H1 (cell line): Measurements from ENCODE around the gene GSKIP. TPM values are rescaled to one million over a fixed set of nuclear protein-coding genes. Genes with fewer than 3 reads are reported as not detected.

ENCODE experiments used
- CTCF ChIA-PET: fragments of 300-600 bp; sonication (Branson Sonifier 250); formaldehyde crosslinking; loops from one replicate; lab custom pipeline; 2021; ENCODE audit not compliant: partially characterized antibody; lab: Charles Lee
- POLR2A ChIA-PET: fragments of 300-600 bp; sonication (Branson Sonifier 250); formaldehyde crosslinking; loops from one replicate; lab custom pipeline; 2021; ENCODE audit warnings: inconsistent platforms; ENCODE audit not compliant: partially characterized antibody; lab: Charles Lee
- DNase-seq, 2 experiments: peaks; one replicate each; pipeline versions ENCODE4 v3.0.0 to v3.0.0-alpha.2; 2010 to 2022; ENCODE audit warnings: low spot score in 2 of 2, low read depth in 1 of 2, mixed read lengths in 1 of 2
- FAIRE-seq: peaks from 2 replicates; lab custom pipeline; 2011; peaks lifted over from hg19 to GRCh38; lab: Jason Lieb, UNC
- H2AFZ ChIP-seq: 2 replicates; pipeline ENCODE4 v1.8.1; 2012; ENCODE audit warnings: low read length, inconsistent platforms
- H2AK5ac ChIP-seq: 2 replicates; pipeline ENCODE4 v1.6.1; 2013; ENCODE audit warnings: low read depth, low read length
- H2BK120ac ChIP-seq: replicated peaks from 2 replicates; pipeline ENCODE3; 2013; ENCODE audit warnings: low read depth, low read length, inconsistent platforms
- H2BK12ac ChIP-seq: 2 replicates; pipeline ENCODE4 v1.6.1; 2013; ENCODE audit warnings: low read depth, low read length
- H2BK15ac ChIP-seq: 2 replicates; pipeline ENCODE4 v1.6.1; 2013; ENCODE audit warnings: low read length
- H2BK20ac ChIP-seq: 2 replicates; pipeline ENCODE4 v1.6.1; 2013; ENCODE audit warnings: low read length
- H2BK5ac ChIP-seq: 2 replicates; pipeline ENCODE4 v1.6.1; 2013; ENCODE audit warnings: low read depth, low read length
- H3K14ac ChIP-seq: 2 replicates; pipeline ENCODE4 v1.6.1; 2013; ENCODE audit warnings: inconsistent platforms; ENCODE audit not compliant: insufficient read length
- H3K18ac ChIP-seq: 2 replicates; pipeline ENCODE4 v1.6.1; 2013; ENCODE audit warnings: low read length; ENCODE audit errors: extremely low read depth
- H3K23ac ChIP-seq: 2 replicates; pipeline ENCODE4 v1.6.1; 2013; ENCODE audit warnings: inconsistent platforms; ENCODE audit not compliant: insufficient read length
- H3K23me2 ChIP-seq: 2 replicates; pipeline ENCODE4 v1.6.1; 2013; ENCODE audit warnings: low read depth, low read length
- H3K27ac ChIP-seq: 2 replicates; pipeline ENCODE4 v1.6.1; 2011; ENCODE audit warnings: low read depth, low read length, inconsistent platforms
- H3K27me3 ChIP-seq, 4 experiments: replicated peaks in 1 of 4; 1 replicate in 1 of 4; 2 replicates in 3 of 4; pipeline versions ENCODE4 v1.6.1 to v1.8.1; 2011 to 2013; ENCODE audit warnings: low read length in 3 of 4, mild to moderate bottlenecking in 3 of 4, inconsistent platforms in 2 of 4, mixed read lengths in 2 of 4, moderate library complexity in 1 of 4; ENCODE audit not compliant: control insufficient read depth in 3 of 4, insufficient read depth in 3 of 4; ENCODE audit errors: extremely low read depth in 1 of 4
- H3K36me3 ChIP-seq, 4 experiments: 2 replicates each; pipeline versions ENCODE4 v1.6.1 to v1.8.1; 2011 to 2013; ENCODE audit warnings: mild to moderate bottlenecking in 4 of 4, low read length in 3 of 4, moderate library complexity in 2 of 4, control low read depth in 1 of 4, inconsistent platforms in 1 of 4; ENCODE audit not compliant: insufficient read depth in 4 of 4, control insufficient read depth in 2 of 4
- H3K4ac ChIP-seq: replicated peaks from 2 replicates; pipeline ENCODE3; 2013; ENCODE audit warnings: low read length, low read depth, mixed read lengths, inconsistent platforms; ENCODE audit not compliant: insufficient read length
- H3K4me1 ChIP-seq, 4 experiments: replicated peaks in 1 of 4; 1 replicate in 1 of 4; 2 replicates in 3 of 4; pipeline versions ENCODE4 v1.6.1 to v1.8.1; 2011 to 2013; ENCODE audit warnings: low read length in 3 of 4, inconsistent platforms in 2 of 4, mixed read lengths in 1 of 4; ENCODE audit not compliant: insufficient read depth in 4 of 4, control insufficient read depth in 3 of 4
- H3K4me2 ChIP-seq, 2 experiments: 2 replicates each; pipeline versions ENCODE4 v1.6.1 to v1.8.1; 2011 to 2013; ENCODE audit warnings: low read depth in 2 of 2, low read length in 2 of 2, control low read depth in 1 of 2, inconsistent platforms in 1 of 2, mild to moderate bottlenecking in 1 of 2; ENCODE audit not compliant: insufficient read depth in 1 of 2
- H3K4me3 ChIP-seq, 4 experiments: fragments of 200-600, 300-600 bp in 1 of 4; sonication (generic), shearing (Covaris generic), sonication (Bioruptor Twin) in 1 of 4; 2 replicates each; pipeline versions ENCODE4 v1.5.1 to v1.8.1; 2011 to 2016; ENCODE audit warnings: low read length in 4 of 4, low read depth in 3 of 4, control low read depth in 2 of 4, inconsistent platforms in 2 of 4, mild to moderate bottlenecking in 2 of 4, mixed read lengths in 1 of 4, moderate library complexity in 1 of 4; ENCODE audit not compliant: insufficient read depth in 2 of 4; ENCODE audit errors: extremely low read depth in 1 of 4
- H3K56ac ChIP-seq: replicated peaks from 2 replicates; pipeline ENCODE3; 2013; ENCODE audit warnings: low read depth, mild to moderate bottlenecking, mixed read lengths, low read length, inconsistent platforms; ENCODE audit not compliant: insufficient read length
- H3K79me1 ChIP-seq: 2 replicates; pipeline ENCODE4 v1.6.1; 2013; ENCODE audit warnings: low read depth, low read length, control low read depth
- H3K79me2 ChIP-seq, 2 experiments: 2 replicates each; pipeline versions ENCODE4 v1.6.1 to v1.8.1; 2012 to 2013; ENCODE audit warnings: low read length in 2 of 2, mild to moderate bottlenecking in 2 of 2, inconsistent platforms in 1 of 2; ENCODE audit not compliant: insufficient read depth in 2 of 2, control insufficient read depth in 1 of 2
- H3K9ac ChIP-seq, 4 experiments: replicated peaks in 1 of 4; 1 replicate in 1 of 4; 2 replicates in 3 of 4; pipeline versions ENCODE4 v1.6.1 to v1.8.1; 2011 to 2013; ENCODE audit warnings: low read depth in 3 of 4, low read length in 3 of 4, control low read depth in 2 of 4, mild to moderate bottlenecking in 2 of 4, moderate library complexity in 2 of 4, inconsistent platforms in 1 of 4; ENCODE audit errors: extremely low read depth in 1 of 4
- H3K9me3 ChIP-seq, 2 experiments: 2 replicates each; pipeline versions ENCODE4 v1.6.1 to v1.8.1; 2012 to 2013; ENCODE audit warnings: mild to moderate bottlenecking in 2 of 2, moderate library complexity in 2 of 2, control low read depth in 1 of 2, inconsistent platforms in 1 of 2, low read depth in 1 of 2, low read length in 1 of 2, mixed read lengths in 1 of 2; ENCODE audit not compliant: insufficient read depth in 2 of 2
- H4K20me1 ChIP-seq, 2 experiments: replicated peaks in 1 of 2; 2 replicates each; pipeline versions ENCODE3 to v1.8.1; 2011 to 2013; ENCODE audit warnings: inconsistent platforms in 2 of 2, low read length in 2 of 2, mild to moderate bottlenecking in 1 of 2; ENCODE audit not compliant: insufficient read depth in 2 of 2, control insufficient read depth in 1 of 2
- H4K5ac ChIP-seq: 2 replicates; pipeline ENCODE4 v1.6.1; 2013; ENCODE audit warnings: low read length, low read depth, mixed read lengths, inconsistent platforms; ENCODE audit not compliant: insufficient read length
- H4K8ac ChIP-seq: 2 replicates; pipeline ENCODE4 v1.8.0; 2013; ENCODE audit warnings: mild to moderate bottlenecking, moderate library complexity, low read length, inconsistent platforms; ENCODE audit not compliant: insufficient read depth; ENCODE audit errors: extremely low read depth
- H4K91ac ChIP-seq: replicated peaks from 2 replicates; pipeline ENCODE3; 2013; ENCODE audit warnings: low read length, mixed read lengths, inconsistent platforms; ENCODE audit not compliant: insufficient read length
- EP300 ChIP-seq, 2 experiments: IDR thresholded peaks; 1 replicate in 1 of 2; 2 replicates in 1 of 2; pipeline ENCODE4 v1.6.1; 2011 to 2012; ENCODE audit warnings: low read depth in 2 of 2, low read length in 2 of 2, mild to moderate bottlenecking in 2 of 2, borderline replicate concordance in 1 of 2, inconsistent platforms in 1 of 2, moderate library complexity in 1 of 2
- NANOG ChIP-seq: IDR thresholded peaks from 2 replicates; pipeline ENCODE4 v1.6.1; 2011; ENCODE audit warnings: low read length, low read depth, mild to moderate bottlenecking, inconsistent platforms; ENCODE audit not compliant: insufficient read depth, poor library complexity, severe bottlenecking
- NRF1 ChIP-seq: IDR thresholded peaks from 2 replicates; pipeline ENCODE4 v1.6.1; 2011; ENCODE audit warnings: mild to moderate bottlenecking, low read depth, low read length, improper control_type of control experiment
- POU5F1 ChIP-seq: IDR thresholded peaks from 2 replicates; pipeline ENCODE4 v1.6.1; 2011; ENCODE audit warnings: low read depth, mild to moderate bottlenecking, low read length, moderate library complexity
- SAP30 ChIP-seq: fragments of 300-600 bp; sonication (generic); IDR thresholded peaks from 2 replicates; pipeline ENCODE4 v1.7.1; 2012; ENCODE audit warnings: low read length, moderate library complexity, mild to moderate bottlenecking, inconsistent platforms; ENCODE audit not compliant: insufficient read depth, insufficient replicate concordance
- SIN3A ChIP-seq, 2 experiments: IDR thresholded peaks in 1 of 2; conservative IDR thresholded peaks in 1 of 2; 2 replicates each; pipeline ENCODE4 v1.6.1; 2011 to 2012; ENCODE audit warnings: low read length in 2 of 2, improper control_type of control experiment in 1 of 2, low read depth in 1 of 2, mild to moderate bottlenecking in 1 of 2
- SRF ChIP-seq: IDR thresholded peaks from 2 replicates; pipeline ENCODE4 v1.6.1; 2011; ENCODE audit warnings: mild to moderate bottlenecking, low read depth, low read length, moderate library complexity
- WGBS, 2 experiments: shearing (Covaris generic) in 1 of 2; methylation state at CpG; one replicate each; pipeline versions ENCODE4 v1.1.6 to v1.1.7; 2013 to 2015; ENCODE audit warnings: low lambda C conversion rate in 2 of 2, mixed read lengths in 2 of 2, inconsistent platforms in 1 of 2, low coverage in 1 of 2, missing lambda C conversion rate in 1 of 2; ENCODE audit not compliant: insufficient replicate concordance in 2 of 2, insufficient coverage in 1 of 2, insufficient read length in 1 of 2; ENCODE audit errors: extremely low coverage in 1 of 2, missing lambda C conversion rate in 1 of 2; 5-methylcytosine and 5-hydroxymethylcytosine counted together
- polyA plus RNA-seq, 7 experiments: library from polyadenylated mRNA; depleted of rRNA in 3 of 7; stranded (reverse) in 5 of 7; unstranded in 2 of 7; fragments of >200 nt in 5 of 7; fragments of 200-250 nt in 2 of 7; gene quantifications; 1 replicate in 5 of 7; 2 replicates in 1 of 7; 4 replicates in 1 of 7; pipeline versions ENCODE4 v1.2.1 to v1.2.3, GENCODE V29; 2011 to 2013; ENCODE audit warnings: missing spikeins in 2 of 7, mixed read lengths in 2 of 7
- total RNA-seq: library from RNA; stranded (reverse); fragmentation: NEBNext Ultra II Directional; extraction: Animal tissue kit (Norgen Biotek cat#: 25700); gene quantifications from 2 replicates; pipeline ENCODE4 v1.2.1, GENCODE V29; 2021
- TF ChIP-seq, protein P1 (sequence below): IDR thresholded peaks from 2 replicates; pipeline ENCODE4 v1.6.1; 2012; ENCODE audit warnings: low read length, inconsistent platforms

The GSKIP gene
- total and polyA plus RNA-seq, 2 of the 8 experiments (the other 6 are each of a cell fraction or from before 2014, with no cell fraction given), result 20.3 to 37.1 TPM

DNA sequence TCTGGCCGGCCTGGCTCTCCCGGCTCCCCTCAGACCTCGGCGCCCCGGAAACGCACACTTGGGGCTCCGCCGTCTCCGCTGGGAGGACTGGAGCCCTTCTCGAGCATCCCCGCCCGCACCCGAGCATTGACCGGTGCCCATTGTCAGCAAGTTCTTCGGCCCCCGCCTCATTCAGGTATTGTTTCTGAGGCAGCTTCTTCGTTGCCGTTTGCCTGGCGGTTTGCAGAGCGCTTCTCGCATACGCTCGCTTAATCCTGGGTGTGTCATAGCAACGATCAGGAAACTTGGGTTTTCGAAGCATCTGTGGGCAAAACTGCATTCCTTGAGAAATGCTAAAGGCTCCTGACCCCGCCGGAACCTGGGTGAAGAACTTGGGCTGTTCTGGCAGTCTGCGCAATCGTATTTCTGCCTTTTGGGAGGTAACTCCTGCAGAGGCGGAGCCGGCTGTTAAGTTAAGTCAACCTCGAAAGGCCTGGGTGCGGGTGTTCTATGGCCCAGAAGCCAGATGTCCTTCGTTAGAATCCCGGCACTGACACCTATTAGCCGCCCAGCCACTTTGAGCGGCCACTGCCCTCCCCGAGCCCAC lies 518 bp downstream of the GSKIP start:
- Histone ChIP-seq H2BK12ac (no peak overlapping the region), H3K27ac (0 out of 2 replicates have a peak overlapping the region, but pooled peaks have one; percentile 35), H3K9me3 (peaks cover 0 to 3% of the 10 kb centered on the region in 2 experiments; a peak in 1 of 4 replicates), H3K79me2 (peaks cover 2 to 84% of the 10 kb centered on the region in 2 experiments), H2BK5ac (peak overlapping the region; percentile 8; the same call in 1 of the 2 replicates), H3K27me3 (no peaks in the 10 kb centered on the region), H3K79me1 (peaks cover 11% of the 10 kb centered on the region), H2AK5ac (no peak overlapping the region), H4K8ac (peak overlapping the region; percentile 86; the same call in 1 of the 2 replicates), H4K5ac (no peak overlapping the region), H3K36me3 (no peaks in the 10 kb centered on the region), H3K4me1 (peaks cover 0 to 10% (median 2%) of the 10 kb centered on the region in 4 experiments; a peak in 6 of 7 replicates), H2BK20ac (no peak overlapping the region), H3K9ac (peak overlapping the region; percentile 75 to 87 (median 82)), H3K23ac (no peak overlapping the region), H2BK120ac (no peak overlapping the region), H2BK15ac (no peak overlapping the region), H3K4me2 (peak overlapping the region; percentile 83 to 87), H3K14ac (no peak overlapping the region), H3K18ac (no peak overlapping the region; the same call in 1 of the 2 replicates), H3K56ac (no peak overlapping the region), H2AFZ (0 out of 2 replicates have a peak overlapping the region, but pooled peaks have one; percentile 36), H4K91ac (no peak overlapping the region), H3K4ac (no peak overlapping the region), H3K23me2 (peaks cover 11% of the 10 kb centered on the region), H4K20me1 (peaks cover 0 to 13% of the 10 kb centered on the region in 2 experiments), H3K4me3 (peak overlapping the region; percentile 89 to 92 (median 92))
- ChIA-PET POLR2A (interaction anchor here (1.3 to 1.6 kb wide), 2 partner anchors 9 to 139 kb away, joined by 5 to 6 read pairs; partner anchors contain the start of gene PAPOLA), CTCF (no interaction called here)
- DNase-seq (no peak), FAIRE-seq (no peak)
- WGBS, 2 experiments, result 3% methylated on average over 38 of the region's 38 CpGs; no CpG with 5 or more reads in 1 of the 2 experiments
- TF ChIP-seq, protein P1, sequence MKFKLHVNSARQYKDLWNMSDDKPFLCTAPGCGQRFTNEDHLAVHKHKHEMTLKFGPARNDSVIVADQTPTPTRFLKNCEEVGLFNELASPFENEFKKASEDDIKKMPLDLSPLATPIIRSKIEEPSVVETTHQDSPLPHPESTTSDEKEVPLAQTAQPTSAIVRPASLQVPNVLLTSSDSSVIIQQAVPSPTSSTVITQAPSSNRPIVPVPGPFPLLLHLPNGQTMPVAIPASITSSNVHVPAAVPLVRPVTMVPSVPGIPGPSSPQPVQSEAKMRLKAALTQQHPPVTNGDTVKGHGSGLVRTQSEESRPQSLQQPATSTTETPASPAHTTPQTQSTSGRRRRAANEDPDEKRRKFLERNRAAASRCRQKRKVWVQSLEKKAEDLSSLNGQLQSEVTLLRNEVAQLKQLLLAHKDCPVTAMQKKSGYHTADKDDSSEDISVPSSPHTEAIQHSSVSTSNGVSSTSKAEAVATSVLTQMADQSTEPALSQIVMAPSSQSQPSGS, result no peak
- TF ChIP-seq EP300 (IDR thresholded peaks at IDR 0.05; ENCODE audit: borderline replicate concordance in 1 of 2, low read depth in 2 of 2, low read length in 2 of 2) (no peak), POU5F1 (no peak), SIN3A (conservative IDR thresholded peaks at IDR 0.05 in 1 of 2, IDR thresholded peaks at IDR 0.05 in 1 of 2; ENCODE audit: low read depth in 1 of 2, low read length in 2 of 2) (peak in 1 of 2 experiments; percentile 31; a peak in 1 of 4 replicates), SAP30 (peak; percentile 30), SRF (no peak), NANOG (no peak), NRF1 (no peak)
